ENCODE data around the gene BAIAP2. TPM values are rescaled to one million over a fixed set of nuclear protein-coding genes. Genes with fewer than 3 reads are reported as not detected.

The BAIAP2 gene
- total and polyA plus RNA-seq, 3 experiments from 2014 or later: 5.3 to 8.8 (median 6.6) TPM

GRCh38 chr17:81086789-81087551, 52.0 kb downstream of the BAIAP2 start:
- peaks cover 0 to 9% (median 8%) of the 10 kb centered on the region in 3 donors for H3K4me1 Mint-ChIP-seq
- H3K27me3 Mint-ChIP-seq: no peaks in the 10 kb centered on the region
- Histone ChIP-seq H3K4me3 (ENCODE audit: low read length) (no peak overlapping the region), H3K4me1 (ENCODE audit: insufficient read depth, low read length) (no peaks in the 10 kb centered on the region), H3K27me3 (ENCODE audit: insufficient read depth, low read length, poor library complexity, severe bottlenecking) (no peaks in the 10 kb centered on the region), H3K27ac (ENCODE audit: low read depth, low read length) (no peak overlapping the region), H3K9me3 (ENCODE audit: low read length) (no peaks in the 10 kb centered on the region), H3K36me3 (ENCODE audit: insufficient read depth, low read length) (no peaks in the 10 kb centered on the region)
- POLR2A ChIA-PET: no interaction called here
- CTCF ChIA-PET: interaction anchor here (1.5 kb wide), 1 partner anchor 54 kb away, joined by 3 read pairs; no protein-coding TSS in a partner anchor
- H3K9me3 Mint-ChIP-seq: no peaks in the 10 kb centered on the region
- peak overlapping the region in 1 of 8 donors; percentile 29 for H3K27ac Mint-ChIP-seq
- peaks cover 0 to 1% (median 0%) of the 10 kb centered on the region in 3 donors for H3K36me3 Mint-ChIP-seq
- H3K4me3 Mint-ChIP-seq: no peak overlapping the region
- no peak for DNase-seq

GRCh38 chr17:81090361-81091136, 55.6 kb downstream of the BAIAP2 start:
- H3K4me3 ChIP-seq (ENCODE audit: low read length): no peak overlapping the region
- DNase-seq: peak in 2 of 5 donors; percentile 18 to 56
- no peaks in the 10 kb centered on the region for H3K36me3 ChIP-seq (ENCODE audit: insufficient read depth, low read length)
- Mint-ChIP-seq H3K36me3 (peaks cover 0 to 1% (median 0%) of the 10 kb centered on the region in 3 donors), H3K9me3 (peaks cover 0 to 2% (median 0%) of the 10 kb centered on the region in 5 donors), H3K27ac (peak overlapping the region in 1 of 8 donors; percentile 50), H3K27me3 (peaks cover 0 to 2% of the 10 kb centered on the region in 2 donors), H3K4me1 (peaks cover 13 to 37% (median 28%) of the 10 kb centered on the region in 3 donors), H3K4me3 (no peak overlapping the region)
- POLR2A ChIA-PET: no interaction called here
- no peaks in the 10 kb centered on the region for H3K27me3 ChIP-seq (ENCODE audit: insufficient read depth, low read length, poor library complexity, severe bottlenecking)
- CTCF ChIA-PET: no interaction called here
- no peaks in the 10 kb centered on the region for H3K9me3 ChIP-seq (ENCODE audit: low read length)
- peaks cover 20% of the 10 kb centered on the region for H3K4me1 ChIP-seq (ENCODE audit: insufficient read depth, low read length)
- no peak overlapping the region for H3K27ac ChIP-seq (ENCODE audit: low read depth, low read length)

- peaks cover 0 to 1% (median 0%) of the 10 kb centered on the region in 3 donors for H3K36me3 Mint-ChIP-seq
- DNase-seq: no peak
- peaks cover 26% of the 10 kb centered on the region for H3K4me1 ChIP-seq (ENCODE audit: insufficient read depth, low read length)
- H3K27ac Mint-ChIP-seq: no peak overlapping the region
- no peaks in the 10 kb centered on the region for H3K9me3 ChIP-seq (ENCODE audit: low read length)
- peaks cover 0 to 2% (median 0%) of the 10 kb centered on the region in 5 donors for H3K9me3 Mint-ChIP-seq
- ChIA-PET CTCF (interaction anchor here (1.6 to 2.0 kb wide), 2 partner anchors 67 to 102 kb away, joined by 4 to 5 read pairs; no protein-coding TSS in a partner anchor), POLR2A (no interaction called here)
- H3K4me3 ChIP-seq (ENCODE audit: low read length): no peak overlapping the region
- H3K36me3 ChIP-seq (ENCODE audit: insufficient read depth, low read length): no peaks in the 10 kb centered on the region
- H3K27me3 Mint-ChIP-seq: peaks cover 0 to 2% of the 10 kb centered on the region in 2 donors
- no peak overlapping the region for H3K4me3 Mint-ChIP-seq
- H3K27ac ChIP-seq (ENCODE audit: low read depth, low read length): no peak overlapping the region
- H3K27me3 ChIP-seq (ENCODE audit: insufficient read depth, low read length, poor library complexity, severe bottlenecking): no peaks in the 10 kb centered on the region
- peaks cover 19 to 43% (median 34%) of the 10 kb centered on the region in 3 donors for H3K4me1 Mint-ChIP-seq
Observed at GRCh38 chr17:81091154-81091553, 56.2 kb downstream of the BAIAP2 start.

GRCh38 chr17:81091774-81092517, 57.0 kb downstream of the BAIAP2 start:
- Histone ChIP-seq H3K27ac (ENCODE audit: low read depth, low read length) (no peak overlapping the region), H3K9me3 (ENCODE audit: low read length) (no peaks in the 10 kb centered on the region), H3K4me3 (ENCODE audit: low read length) (no peak overlapping the region), H3K4me1 (ENCODE audit: insufficient read depth, low read length) (peaks cover 34% of the 10 kb centered on the region), H3K36me3 (ENCODE audit: insufficient read depth, low read length) (no peaks in the 10 kb centered on the region), H3K27me3 (ENCODE audit: insufficient read depth, low read length, poor library complexity, severe bottlenecking) (no peaks in the 10 kb centered on the region)
- no peaks in the 10 kb centered on the region for H3K36me3 Mint-ChIP-seq
- H3K27ac Mint-ChIP-seq: peak overlapping the region in 3 of 8 donors; percentile 42 to 72 (median 67)
- CTCF ChIA-PET: interaction anchor here (1.0 to 2.0 kb wide), 3 partner anchors 68 to 390 kb away, joined by 3 to 5 read pairs (median 4); no protein-coding TSS in a partner anchor
- H3K9me3 Mint-ChIP-seq: peaks cover 0 to 2% (median 0%) of the 10 kb centered on the region in 5 donors
- peaks cover 0 to 2% of the 10 kb centered on the region in 2 donors for H3K27me3 Mint-ChIP-seq
- no peak for DNase-seq
- no peak overlapping the region for H3K4me3 Mint-ChIP-seq
- peaks cover 26 to 51% (median 39%) of the 10 kb centered on the region in 3 donors for H3K4me1 Mint-ChIP-seq
- POLR2A ChIA-PET: no interaction called here

GRCh38 chr17:81092518-81093095, 57.7 kb downstream of the BAIAP2 start:
- no peak for DNase-seq
- POLR2A ChIA-PET: no interaction called here
- H3K27ac ChIP-seq (ENCODE audit: low read depth, low read length): no peak overlapping the region
- H3K4me1 ChIP-seq (ENCODE audit: insufficient read depth, low read length): peaks cover 40% of the 10 kb centered on the region
- Mint-ChIP-seq H3K27me3 (peaks cover 0 to 2% of the 10 kb centered on the region in 2 donors), H3K4me1 (peaks cover 27 to 58% (median 43%) of the 10 kb centered on the region in 3 donors), H3K9me3 (peaks cover 0 to 2% (median 0%) of the 10 kb centered on the region in 5 donors), H3K36me3 (no peaks in the 10 kb centered on the region), H3K4me3 (no peak overlapping the region), H3K27ac (peak overlapping the region in 4 of 8 donors; percentile 42 to 72 (median 58))
- H3K36me3 ChIP-seq (ENCODE audit: insufficient read depth, low read length): no peaks in the 10 kb centered on the region
- no peaks in the 10 kb centered on the region for H3K27me3 ChIP-seq (ENCODE audit: insufficient read depth, low read length, poor library complexity, severe bottlenecking)
- no peak overlapping the region for H3K4me3 ChIP-seq (ENCODE audit: low read length)
- H3K9me3 ChIP-seq (ENCODE audit: low read length): no peaks in the 10 kb centered on the region
- CTCF ChIA-PET: interaction anchor here (1.0 to 2.0 kb wide), 3 partner anchors 69 to 389 kb away, joined by 3 to 5 read pairs (median 4); no protein-coding TSS in a partner anchor

- H3K27ac ChIP-seq (ENCODE audit: low read depth, low read length): peak overlapping the region; percentile 76
- H3K9me3 ChIP-seq (ENCODE audit: low read length): no peaks in the 10 kb centered on the region
- peaks cover 51% of the 10 kb centered on the region for H3K4me1 ChIP-seq (ENCODE audit: insufficient read depth, low read length)
- H3K36me3 Mint-ChIP-seq: no peaks in the 10 kb centered on the region
- H3K27me3 ChIP-seq (ENCODE audit: insufficient read depth, low read length, poor library complexity, severe bottlenecking): no peaks in the 10 kb centered on the region
- H3K9me3 Mint-ChIP-seq: peaks cover 0 to 2% (median 0%) of the 10 kb centered on the region in 5 donors
- peak overlapping the region; percentile 79 to 98 (median 92) for H3K27ac Mint-ChIP-seq
- H3K4me1 Mint-ChIP-seq: peaks cover 27 to 65% (median 41%) of the 10 kb centered on the region in 3 donors
- H3K4me3 Mint-ChIP-seq: peak overlapping the region in 4 of 7 donors; percentile 55 to 78 (median 74)
- H3K4me3 ChIP-seq (ENCODE audit: low read length): no peak overlapping the region
- H3K27me3 Mint-ChIP-seq: peaks cover 0 to 2% of the 10 kb centered on the region in 2 donors
- POLR2A ChIA-PET: no interaction called here
- no peak for DNase-seq
- H3K36me3 ChIP-seq (ENCODE audit: insufficient read depth, low read length): no peaks in the 10 kb centered on the region
- CTCF ChIA-PET: interaction anchor here (1.1 to 2.5 kb wide), 3 partner anchors 8 to 70 kb away, joined by 3 to 11 read pairs (median 8); no protein-coding TSS in a partner anchor
Observed at GRCh38 chr17:81093619-81094508, 58.9 kb downstream of the BAIAP2 start.
